Activated CD4-positive, alpha-beta T cell treated with anti-CD3 and anti-CD28 coated beads, Interleukin-2, amount 50 U/mL, for 4 hours (primary cell): ENCODE measurements around the gene KCNQ1.

Experiments
- DNase-seq, 2 experiments: peaks; one replicate each; pipeline ENCODE4 v3.0.0-alpha.2; 2020

KCNQ1 gene

DNA sequence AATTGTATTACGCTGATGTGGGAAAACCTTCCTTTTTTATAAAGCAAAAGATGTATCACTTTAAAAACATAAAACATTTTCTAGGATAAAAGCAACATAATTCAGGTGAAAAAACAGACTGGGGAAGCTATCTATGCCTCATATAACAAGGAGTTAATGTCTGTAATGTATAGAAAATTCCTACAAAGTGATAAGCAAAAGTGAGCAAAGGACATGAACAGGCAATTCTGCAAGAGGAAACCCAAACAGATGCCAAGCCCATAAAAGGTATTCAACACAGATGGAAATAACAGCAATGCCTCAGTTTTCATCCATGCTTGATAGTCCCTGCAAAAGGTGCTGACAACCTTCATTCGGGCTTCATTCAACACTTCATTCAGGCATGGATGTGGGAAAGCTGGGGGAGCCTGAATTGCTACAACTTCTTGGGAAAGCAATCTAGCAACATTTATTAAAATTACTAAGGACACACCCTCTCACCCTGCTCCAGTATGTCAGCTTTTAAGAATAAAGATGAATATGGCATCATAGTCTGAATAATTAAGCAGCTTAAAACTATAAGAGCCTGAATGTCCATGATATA, 215.6 kb downstream of the KCNQ1 start:
- no peak for DNase-seq

DNA sequence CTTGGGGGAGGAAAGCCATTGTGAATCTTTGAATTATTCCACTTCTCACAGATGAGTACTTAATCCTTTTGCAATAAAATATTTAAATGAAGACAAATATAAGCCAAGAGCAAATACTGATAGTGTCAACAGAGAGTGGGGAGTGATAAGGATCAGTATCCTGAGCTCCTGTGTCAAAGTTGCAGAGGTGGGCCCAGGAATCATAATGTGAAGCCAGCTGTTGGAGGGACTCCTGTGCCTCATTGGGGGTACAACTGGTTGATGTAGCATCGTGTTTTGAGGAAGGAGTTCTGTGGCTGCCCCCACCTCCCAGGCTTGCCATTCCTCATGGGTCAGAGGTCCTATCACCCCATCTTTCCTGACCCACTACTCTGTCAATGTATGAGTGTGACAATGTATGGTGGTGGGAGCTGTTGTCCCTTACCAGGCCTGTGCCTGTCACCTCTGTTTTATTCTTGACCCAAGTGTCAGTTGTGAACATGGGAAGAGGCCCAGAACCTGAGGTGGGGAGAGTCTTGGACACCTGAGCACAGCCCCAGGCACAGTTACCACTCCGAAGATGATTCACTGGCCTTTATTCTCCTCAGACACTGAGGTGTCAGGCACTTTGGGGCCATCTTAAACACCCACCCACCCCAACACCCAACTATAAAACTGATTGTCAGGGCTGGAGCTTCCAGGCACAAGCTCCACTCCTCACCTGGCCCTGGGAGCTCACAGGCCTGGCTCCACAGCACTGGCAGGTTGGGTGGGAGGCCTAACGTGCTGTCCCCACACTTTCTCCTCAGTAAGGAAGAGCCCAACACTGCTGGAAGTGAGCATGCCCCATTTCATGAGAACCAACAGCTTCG, 216.6 kb downstream of the KCNQ1 start:
- no peak for DNase-seq

DNA sequence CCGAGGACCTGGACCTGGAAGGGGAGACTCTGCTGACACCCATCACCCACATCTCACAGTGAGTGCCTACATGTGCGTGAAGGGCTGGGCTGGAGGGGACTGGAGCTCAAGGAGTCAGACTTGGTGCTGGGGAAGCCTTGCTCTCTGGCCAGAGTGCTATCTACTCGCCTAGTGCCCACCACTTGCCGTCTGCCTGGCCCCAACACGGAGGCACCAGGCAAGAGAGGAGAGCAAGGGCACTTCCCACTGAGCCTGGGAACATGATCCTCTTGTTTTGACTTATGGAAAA, 217.2 kb downstream of the KCNQ1 start:
- no peak for DNase-seq

DNA sequence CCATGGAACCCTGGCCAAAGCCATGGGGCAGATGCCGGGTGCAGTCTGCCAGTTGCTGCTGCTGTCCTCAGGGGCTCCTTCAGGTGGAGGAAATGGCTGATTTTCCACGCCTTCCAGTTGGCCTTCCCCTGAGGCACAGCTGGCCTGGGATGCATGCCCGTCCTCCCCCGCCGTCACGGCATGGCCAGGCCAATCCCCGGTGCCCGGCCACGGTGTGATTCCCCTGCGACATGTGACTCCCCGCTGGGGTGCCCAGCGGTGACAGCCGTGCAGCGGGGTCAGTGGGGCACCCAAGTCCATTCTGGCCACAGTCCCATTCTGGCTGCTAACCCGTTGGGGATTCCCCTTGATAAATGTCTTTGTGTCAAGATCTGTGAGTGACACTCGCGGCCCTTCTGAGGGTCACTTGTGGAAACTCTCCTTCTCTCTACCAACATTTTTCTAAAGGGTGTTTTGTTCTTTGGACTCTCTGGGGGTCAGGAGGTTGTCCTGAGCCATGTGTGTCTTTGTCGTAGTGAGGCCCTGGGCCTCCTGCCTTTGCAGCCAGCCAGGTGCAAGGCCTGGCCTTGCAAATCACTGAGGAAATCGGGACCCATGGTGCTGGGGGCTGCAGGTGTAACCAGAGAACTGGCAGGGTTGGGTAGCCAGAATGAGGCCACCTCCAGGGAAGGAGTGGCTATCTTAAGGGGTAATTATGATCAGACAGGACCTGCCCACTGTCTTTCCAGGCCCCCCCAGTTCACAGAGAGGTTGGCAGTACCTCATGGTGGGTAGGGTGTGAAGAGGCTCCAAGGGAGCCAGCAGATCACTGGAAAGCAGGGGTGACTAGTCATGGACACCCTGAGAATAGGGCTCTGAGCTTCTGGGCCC, 217.9 kb downstream of the KCNQ1 start:
- no peak for DNase-seq

DNA sequence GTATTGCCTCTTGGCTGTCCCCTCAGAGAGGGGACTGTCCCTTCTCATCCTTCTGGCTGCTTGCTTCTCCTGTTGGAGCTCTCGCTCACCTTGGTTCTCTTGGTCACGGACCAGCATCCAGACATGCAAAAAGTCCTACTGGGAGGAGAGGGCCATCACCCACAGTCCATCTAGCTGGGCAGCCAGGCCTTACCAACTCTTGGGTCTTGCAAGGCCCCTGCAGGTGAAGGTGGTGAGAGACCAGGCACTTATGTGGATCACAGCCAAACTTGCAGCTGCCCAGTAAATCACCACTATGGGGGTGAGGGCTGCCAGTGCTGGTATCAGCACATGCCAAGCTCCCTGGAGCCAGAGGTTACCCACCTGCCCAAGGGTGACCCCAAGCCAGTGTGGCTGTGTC, 218.7 kb downstream of the KCNQ1 start:
- no peak for DNase-seq

DNA sequence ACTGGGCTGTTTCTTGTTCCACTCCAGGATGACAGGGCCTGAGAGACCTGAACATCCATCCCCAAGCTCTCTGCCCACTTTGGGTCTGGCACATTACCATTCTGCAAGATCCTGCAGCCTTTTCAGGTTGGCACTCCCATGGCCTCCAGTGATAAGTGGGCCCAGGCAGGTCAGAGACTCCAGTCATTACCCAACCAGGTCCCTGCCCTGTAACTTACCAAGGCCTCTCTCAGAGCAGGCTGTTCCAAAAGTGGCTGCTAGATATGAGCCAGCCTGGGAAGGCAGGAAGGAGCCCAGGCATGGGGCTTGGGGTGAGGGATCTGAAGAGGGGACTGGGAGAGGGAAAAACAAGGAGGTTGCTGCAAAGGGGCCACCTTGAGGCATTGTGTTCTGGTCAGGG, 219.1 kb downstream of the KCNQ1 start:
- no peak for DNase-seq

DNA sequence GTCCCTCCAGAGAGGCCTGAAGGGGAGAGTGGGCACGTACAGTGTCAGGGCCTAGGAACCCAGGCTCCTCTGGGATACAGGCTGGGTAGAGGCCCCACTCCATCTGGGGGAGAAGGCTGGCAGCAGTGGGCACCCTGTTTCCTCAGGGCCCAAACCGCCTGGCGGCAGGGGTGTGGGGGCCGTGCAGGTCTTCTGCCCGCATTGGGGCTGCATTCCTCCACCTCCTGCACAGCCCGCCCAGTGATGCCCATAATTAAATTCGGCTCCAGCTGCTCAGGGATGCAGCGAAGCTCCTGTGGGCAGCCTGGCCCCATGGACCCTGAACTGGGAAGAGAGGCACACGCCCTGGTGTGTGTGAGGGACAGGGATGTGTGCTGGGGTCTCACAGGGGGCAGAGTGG, 219.6 kb downstream of the KCNQ1 start:
- DNase-seq, result no peak

DNA sequence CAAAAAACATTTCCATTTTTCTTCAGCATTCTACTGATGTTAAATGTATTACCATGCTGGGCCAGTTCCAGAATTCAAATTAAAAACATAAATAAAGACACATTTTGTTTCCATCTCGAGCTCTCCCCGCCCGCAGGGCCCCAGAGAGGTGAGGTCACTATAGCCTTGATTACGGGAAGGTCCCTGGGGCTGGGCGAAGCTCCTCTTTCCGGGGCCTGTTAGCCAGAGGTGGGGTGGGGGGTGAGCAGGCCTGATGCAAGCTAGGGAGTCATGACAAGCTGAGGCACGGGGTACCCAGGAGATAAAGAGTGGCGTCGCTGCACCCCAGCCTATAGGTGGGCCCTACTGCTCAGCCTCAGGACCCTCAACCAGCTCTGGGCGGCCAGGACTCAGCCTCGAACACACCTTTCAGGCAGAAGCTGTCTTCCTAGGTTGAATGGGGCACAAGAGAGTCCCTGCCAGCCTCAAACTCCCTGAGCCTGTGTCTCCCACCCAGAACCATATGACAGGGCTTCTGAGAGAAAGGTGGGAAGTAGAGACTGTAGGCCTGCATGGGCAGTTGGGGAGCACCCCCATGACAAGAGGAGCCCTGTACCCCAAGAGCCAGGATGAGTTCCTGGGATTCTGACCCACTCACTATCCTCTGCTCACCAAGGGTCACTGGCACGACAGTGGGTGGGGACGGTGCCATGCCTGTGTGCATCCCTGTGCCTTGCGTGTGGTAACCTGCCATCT, 220.2 kb downstream of the KCNQ1 start:
- DNase-seq, result no peak

DNA sequence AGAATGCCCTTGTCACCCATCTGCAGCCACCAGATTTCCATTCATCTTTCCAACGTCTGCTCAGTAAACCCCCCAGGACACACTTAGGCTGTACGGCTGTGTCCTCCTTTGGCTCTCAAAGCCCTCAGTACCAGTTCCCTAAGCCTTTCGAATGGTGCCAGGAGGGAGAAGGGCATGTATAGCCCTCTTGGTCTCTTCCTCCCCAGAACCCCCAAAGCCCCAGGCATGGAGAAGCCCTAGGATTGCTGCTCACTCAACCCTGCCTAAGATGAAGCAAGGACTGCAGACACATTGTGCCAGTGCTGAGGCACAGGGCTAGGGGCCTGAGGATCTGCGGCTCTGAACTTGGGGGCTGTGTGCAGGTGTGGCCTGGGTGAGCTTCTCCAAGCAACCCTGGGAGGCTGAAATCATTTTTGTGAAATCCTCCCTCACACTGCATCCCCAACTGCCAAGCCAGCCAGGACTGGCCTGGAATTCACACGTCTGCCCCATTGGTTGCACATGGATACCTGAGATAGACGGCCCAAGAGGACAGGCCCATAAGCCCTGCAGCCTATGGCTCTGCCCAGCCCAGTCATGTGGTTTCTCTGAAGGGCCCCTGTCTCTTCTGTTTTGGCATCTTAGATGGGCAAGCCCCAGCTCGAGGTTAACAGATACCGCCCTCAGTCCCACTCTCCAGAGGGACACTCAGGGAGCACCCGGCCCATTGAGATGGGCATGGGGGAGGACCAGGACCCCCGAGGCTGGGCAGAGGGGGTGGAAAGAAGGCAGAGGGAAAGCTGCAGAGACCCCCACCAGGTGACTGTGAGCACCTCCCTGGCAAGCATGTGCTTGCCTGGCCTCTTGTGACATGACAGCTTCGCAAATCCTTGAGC, 221.0 kb downstream of the KCNQ1 start:
- no peak for DNase-seq

DNA sequence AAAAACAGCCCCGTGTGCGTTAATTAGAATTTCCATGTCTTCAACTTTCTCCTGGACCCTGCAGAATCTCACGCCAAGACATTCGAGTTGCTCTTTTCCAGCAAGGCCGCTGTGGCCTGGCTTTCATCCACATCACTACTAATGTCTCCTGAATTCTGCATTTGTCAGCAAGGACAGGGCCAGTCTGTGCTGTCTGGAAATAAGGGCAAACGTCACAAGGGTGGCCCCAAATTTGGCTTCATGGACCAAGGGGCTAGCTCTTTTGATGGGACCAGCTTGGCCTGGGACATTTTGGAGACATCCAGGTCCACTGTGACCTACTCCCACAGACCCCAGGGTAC, 221.6 kb downstream of the KCNQ1 start:
- DNase-seq, result no peak

DNA sequence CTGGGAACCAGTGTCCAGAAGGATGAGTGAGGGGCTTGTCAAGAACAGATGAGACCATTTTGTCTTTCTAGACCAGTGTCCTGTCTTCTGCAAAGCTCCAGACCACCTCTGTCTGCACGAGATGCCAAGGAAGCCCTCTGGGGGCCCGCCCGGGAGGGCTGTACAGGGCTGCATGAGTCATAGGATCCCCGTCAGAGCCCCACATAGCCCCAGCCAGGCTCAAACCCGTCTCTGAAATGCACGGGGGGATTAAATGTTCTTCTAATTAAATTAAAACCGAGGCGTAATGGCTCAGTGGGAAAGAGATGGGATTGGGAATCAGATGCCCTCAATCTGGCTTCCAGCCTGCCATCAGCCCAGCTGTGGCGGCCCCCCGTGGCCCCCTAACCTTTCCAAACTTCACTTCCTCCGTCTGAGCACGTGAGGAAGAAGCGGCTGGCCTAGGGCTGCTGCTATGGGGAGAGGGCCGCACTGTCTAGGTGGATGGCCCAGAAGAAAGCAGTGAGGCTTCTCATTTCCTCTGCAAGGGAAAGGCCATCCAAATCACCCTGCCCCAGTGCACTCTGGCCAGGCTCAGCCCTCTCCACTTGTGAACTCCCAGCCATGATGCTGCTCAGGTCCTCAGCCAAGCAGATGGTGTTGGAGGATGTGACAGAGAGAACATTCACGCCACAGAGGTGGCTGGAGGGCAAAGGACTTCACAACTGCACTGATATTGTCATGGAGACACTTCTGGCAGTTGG, 222.2 kb downstream of the KCNQ1 start:
- DNase-seq, result no peak

DNA sequence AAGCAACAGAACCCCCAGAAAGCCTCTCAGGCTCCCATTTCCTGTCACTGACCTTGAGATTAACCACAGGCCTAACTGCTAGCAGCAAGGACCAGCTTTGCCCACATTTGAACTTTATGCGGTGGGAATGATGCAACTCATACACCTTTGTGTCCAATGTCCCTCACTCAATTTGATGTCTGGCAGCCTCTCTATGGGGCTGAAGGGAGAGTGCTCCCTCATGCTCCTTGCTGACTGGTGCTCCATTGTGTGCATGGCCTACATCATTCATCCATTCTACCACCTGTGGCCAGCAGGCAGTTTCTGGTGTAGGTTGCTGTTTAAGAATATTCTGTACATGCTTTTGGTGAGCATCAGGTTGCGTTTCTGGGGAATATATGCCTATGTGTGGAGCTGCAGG, 223.1 kb downstream of the KCNQ1 start:
- no peak for DNase-seq

DNA sequence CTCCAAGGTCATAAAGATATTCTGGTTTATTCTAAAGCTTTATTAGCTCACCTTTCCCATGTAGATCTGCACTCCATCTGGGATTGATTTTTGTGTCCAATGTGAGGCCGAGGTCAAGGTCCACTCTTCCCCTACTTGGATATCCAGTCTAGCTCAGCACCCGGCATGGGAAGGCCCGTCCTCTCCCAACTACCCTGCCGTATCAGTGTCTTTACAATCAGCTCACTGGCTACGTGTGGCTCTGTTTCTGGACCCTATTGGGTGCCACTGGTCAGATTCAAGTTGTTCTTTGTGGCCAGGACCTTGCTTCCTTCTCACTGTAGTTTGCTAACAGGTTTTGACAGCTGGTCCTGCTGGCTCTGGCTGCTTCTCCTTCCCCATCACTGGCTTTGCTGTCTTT, 224.1 kb downstream of the KCNQ1 start:
- no peak for DNase-seq

DNA sequence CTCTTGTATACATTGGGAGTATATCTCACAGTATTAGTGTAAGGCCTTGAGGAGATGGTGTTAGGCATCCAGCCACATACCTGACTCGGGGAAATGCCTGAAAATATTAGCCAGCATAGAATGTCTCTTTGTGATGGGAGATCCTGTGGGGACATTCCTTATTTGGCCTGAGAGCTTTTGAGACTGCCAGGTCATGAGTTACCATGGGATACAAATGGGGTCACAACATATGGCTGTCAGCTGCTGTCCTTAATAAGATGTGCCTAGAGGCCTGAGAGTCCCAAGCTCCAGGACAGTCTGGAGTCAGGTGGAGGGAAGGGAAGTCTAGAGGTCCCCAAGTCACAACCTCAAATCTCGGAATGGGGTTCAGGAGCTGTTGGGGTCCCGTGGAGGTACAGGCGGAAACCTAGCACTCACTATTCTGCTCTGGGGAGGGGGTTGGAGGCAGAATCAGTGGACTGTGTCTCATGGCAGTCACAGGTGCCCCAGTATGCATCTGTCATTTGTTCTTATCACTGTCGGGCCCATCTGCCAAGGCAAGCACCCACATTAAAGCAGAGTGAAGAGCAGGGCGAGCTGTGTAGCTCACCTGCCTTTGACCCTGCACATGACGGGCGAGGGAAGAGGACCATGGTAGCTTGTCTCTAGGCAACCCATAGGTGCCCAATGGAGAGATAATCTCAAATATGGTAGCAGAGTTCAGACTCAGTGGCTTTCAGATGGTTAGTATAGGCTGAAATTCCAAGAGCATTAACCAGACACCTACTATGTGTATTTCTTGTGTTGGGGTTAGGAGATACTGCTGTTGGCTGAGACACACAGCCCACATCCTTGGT, 225.0 kb downstream of the KCNQ1 start:
- DNase-seq, result no peak

DNA sequence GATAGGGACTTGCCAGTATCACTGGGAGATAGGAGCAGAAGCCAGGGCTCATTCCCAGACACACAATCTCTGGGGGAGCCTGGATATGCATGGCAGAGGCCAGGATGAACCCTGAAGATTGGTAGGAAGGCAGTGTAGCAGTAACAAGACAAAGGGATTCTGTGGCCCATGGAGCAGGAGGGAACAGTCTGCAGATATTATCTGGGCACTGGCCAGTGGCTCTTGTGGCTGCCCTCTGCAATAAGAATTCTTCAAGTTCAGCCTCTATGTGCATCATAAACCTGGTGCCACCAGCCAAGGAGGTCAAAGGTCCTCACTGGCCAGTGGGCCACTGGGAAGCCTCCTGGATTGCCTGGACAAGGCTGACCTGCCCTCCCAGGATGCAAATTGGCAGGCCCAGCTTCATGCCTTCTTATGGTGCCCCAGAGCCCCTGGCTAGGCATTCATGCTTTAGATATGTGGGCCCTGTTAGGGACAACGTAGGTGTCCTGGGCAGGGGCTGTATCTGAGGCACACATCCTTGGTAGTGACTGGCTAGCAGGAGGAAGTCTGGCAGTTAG, 225.8 kb downstream of the KCNQ1 start:
- no peak for DNase-seq

DNA sequence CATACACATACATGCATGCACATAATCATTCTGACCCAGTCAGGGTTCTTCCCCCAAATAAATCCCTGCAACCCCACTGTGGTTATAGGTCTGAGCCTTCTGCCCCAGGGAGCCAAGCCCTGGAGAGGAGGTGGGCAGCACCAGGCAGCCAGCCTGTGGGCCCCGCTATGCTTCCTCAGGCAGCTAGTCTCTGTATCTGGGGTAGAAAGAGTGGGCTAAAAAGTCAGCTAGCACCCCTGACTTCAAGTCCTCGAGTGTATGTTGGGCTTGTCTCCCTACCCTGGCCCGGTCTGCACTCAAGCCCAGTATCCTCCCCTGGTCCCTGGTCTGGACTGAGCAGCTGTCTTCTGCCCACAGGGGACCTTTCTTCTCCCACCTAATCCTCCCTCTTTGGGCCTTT, 226.9 kb downstream of the KCNQ1 start:
- no peak for DNase-seq

DNA sequence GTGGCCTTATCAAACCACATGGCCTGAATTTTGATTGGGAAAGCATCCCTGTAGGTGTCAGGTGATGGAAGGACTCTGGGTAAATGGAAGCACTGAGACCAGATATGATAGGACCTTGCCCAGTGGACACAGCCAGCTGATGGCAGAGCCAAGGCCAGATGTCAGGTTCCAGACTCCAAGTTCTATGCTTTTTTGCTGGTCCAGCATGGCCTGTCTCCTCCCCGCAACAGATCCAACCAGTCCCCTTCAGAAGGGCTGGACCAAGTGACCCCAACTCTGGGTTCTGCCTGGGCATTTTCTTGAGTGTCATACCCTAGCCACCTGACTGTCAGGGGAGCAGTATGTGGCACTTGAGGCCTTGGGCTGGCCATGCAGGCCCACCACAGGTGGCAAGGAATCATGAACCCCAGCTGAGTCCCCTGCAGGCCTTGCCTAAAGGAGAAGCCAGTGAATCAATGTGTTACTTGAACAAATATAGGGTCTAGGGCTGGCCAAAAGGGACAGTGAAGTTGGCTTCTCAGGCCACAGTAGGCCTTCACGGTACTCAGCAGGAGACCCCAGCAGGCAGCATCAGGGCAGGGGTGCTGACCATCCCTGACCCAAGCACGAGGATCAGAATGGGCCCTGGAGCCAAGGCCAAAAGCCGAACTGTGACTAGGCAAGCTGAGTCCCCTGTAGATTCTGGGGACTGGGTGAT, 227.9 kb downstream of the KCNQ1 start:
- no peak for DNase-seq

DNA sequence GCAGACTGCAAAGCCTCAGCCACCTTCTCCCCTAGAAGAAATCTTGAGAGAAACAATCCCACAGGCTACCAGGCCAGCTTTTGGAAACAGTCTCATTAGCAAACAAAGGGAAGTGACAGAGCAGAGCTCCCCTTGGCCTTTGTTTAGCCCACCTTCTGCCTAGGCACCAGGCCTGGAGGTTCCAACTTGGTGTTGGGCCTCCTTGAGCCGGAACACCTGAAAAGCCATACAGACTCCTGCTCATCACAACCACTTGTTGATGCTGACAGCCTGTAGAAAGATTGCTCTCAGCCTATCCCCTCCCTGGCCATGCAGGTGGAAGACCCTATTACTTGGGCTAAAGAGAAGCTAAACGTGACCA, 228.4 kb downstream of the KCNQ1 start:
- DNase-seq, result no peak

DNA sequence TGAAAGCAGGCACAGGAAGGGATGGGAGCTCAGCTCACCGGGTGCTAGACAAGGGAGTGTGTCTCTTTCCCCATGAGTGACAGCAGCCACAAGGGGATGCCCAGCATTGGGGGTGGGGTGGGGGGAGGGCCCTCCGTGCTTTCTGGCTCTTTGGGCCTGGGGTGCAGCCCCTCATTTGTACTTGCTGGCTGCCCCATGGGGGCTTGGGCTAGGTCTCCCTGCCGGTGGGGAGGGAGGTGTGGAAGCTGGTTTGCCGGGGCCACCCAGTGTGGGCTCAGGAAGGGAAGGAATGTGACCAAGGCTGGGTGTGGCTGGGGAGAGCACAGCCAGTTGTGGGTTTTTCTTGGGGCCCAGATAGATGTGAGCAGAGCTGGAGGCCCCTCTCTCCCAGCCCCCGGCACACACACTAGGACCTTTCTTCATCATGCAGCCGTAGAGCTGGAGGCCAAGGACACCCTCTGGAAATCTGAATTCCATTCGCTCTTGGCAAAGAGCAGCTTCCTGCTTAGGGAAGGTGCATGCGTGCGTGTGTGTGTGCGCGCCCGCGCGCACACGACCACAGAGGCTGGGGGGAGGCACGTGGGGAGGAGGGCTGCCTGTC, 229.2 kb downstream of the KCNQ1 start:
- no peak for DNase-seq
